NCI-H1092 treated with DMSO at 0.1 percent for 48 hours (cell line): ENCODE results near the gene B3GALNT2.

Experiments used
- DNase-seq: peaks from one replicate; lab custom pipeline; 2025; lab: John Stamatoyannopoulos, UW

The B3GALNT2 gene

DNA sequence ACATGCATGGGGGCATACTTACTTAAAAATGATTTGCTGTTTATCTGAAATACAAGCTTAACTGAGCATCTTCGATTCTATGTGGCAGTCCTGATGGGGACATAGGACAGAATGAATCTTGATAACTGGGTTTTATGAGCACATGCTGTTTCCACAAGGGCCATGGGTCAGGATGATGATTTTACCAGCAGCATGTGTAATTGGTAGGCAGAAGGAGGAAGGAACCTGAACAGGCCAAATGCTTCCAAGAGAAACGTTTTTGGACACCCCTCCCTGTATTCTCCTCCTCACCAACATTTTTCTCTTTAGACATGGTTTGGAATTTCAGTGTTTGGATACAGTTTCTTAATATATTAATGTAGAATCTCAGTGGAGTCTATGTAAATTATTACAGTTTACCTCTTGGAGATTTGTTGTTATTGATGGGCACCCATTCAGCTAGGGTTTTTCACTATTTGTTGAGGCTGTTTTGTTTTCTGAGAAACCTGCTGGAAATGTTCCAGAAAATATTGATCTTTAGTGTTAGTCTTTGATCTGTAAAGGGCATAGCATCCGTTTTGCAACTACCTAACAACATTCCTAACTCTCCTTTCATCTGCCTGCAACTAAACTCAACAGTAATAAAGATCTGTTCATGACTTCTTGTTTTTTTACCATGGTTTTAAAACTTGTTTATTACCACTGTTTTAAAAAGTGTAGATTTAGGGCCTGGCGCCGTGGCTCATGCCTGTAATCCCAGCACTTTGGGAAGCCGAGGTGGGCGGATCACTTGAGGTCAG is 95.0 kb downstream of the B3GALNT2 start:
- no peak for DNase-seq

DNA sequence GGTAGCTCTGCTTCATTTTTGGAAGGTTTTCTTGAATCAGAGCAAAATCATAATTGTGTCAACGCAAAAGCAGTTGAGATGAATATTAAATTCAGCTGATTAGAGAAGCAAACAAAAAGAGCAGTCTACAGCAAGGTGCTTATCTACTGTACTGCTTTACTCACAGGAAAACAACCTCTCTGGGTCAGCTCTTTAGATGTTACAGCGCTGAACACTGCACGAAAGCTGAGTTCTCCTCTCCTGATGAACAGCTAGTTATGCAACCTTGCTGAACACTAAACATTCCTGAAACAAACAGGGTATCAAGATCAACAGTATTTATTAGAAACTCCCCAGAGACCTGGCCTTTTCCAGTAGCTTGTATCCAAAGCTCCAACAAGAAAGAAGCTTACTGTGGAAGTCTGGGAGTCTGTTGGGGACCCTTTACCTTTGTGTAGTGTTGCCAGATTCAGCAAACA is 95.7 kb downstream of the B3GALNT2 start:
- DNase-seq: no peak

DNA sequence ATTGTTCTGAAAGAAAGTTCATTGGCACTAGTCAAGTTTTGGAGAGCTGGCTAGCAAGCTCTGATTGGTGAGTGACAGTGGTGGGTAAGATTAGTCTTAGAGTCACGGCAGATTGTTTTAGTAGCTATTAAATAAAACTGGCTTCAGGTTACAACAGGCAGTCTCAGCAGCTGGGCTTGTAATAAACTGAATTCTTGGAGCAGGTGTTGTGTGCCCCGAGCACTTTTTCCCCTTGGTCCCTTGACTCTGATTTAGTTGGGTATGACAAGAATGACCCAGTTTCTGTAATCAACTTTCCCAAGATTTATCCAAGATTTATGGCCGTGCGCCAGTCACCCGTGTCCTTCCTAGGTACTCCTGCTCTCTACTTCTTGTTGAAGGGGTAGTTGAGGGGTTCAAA is 96.8 kb downstream of the B3GALNT2 start:
- no peak for DNase-seq

DNA sequence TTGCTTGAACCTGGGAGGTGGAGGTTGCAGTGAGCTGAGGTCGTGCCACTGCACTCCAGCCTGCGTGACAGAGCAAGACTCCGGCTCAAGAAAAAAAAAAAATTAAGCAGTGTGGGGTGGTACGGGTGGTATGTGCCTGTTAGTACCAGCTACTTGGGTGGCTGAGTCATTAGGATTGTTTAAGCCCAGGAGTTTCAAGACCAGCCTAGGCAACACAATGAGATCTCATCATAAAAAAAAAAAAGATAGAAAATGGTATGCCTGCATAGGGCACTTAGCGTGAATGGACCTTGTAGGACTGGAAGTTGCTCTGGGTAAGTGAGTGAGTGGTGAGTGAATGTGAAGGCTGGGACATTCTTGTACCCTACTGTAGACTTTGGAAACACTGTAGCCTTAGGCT is 100.1 kb downstream of the B3GALNT2 start:
- DNase-seq: no peak

DNA sequence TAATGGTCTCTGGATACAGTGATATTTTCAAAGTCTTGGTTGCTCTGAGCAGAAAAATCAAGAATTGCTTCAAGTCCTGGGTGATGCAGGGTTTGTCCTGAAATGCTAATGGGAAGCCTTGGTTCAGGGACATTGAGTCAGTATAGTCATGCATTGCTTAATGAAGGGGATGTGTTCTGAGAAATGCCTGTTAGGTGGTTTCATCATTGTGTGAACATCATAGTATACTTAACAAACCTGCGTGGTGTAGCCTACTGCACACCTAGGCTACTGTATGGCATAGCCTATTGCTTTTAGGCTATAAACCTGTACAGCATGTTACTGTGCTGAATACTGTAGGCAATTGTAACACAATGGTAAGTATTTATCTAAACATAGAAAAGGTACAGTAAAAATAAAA is 100.7 kb downstream of the B3GALNT2 start:
- DNase-seq: no peak

DNA sequence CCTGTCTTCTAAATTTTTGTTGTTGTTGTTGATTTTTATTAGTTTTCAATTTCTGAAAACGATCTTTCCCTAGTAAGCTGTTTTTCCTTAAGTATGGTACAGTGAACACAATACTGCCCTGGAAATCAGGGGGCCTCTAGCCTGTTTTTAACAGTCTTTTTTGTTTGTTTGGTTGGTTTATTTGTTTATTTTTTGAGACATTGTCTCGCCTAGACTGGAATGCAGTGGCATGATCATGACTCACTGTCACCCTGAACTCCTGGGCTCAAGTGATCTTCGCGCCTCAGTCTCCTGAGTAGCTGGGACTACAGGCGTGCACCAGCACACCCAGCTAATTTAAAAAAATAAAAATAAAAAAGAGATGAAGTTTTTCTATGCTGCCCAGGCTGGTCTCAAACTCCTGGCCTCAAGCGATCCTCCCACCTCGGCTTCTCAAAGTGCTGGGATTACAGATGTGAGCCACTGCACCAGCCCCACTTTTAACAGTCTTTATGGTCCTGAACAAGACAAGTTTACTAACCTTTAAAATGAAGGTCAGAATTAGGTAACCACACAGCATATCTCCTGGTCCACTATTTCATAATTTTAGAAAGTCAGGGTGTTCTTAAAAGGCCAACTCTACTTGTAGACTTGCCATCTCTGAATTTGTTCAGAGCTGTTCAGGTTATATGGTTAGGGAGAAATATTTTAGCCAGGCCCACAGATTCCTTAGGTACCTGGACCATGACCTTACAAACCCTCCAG is 101.6 kb downstream of the B3GALNT2 start:
- no peak for DNase-seq

DNA sequence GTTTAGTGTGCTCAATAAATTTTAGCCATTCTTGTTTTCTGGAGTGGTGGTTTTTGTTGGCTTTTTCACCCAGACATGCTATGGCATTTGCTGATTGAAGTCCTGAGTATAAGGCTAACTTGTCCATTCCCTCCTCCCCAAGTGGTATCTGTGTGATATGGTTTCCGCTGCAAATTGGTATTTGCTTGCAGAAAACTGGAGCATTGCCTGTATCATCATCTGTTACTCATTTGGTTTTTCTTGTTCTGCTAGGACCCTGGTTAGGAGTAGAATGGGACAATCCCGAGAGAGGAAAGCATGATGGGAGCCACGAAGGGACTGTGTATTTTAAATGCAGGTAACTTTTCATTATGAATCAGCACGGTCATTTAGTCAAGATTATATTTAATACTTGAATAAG is 103.0 kb downstream of the B3GALNT2 start:
- DNase-seq: no peak
